Measurements from ENCODE around the gene NSFL1C. TPM values are rescaled to one million over a fixed set of nuclear protein-coding genes. Genes with fewer than 3 reads are reported as not detected.

Gene NSFL1C
- total and polyA plus RNA-seq, 2 of the 4 experiments (the other 2 are of a cell fraction) = 33.0 to 40.3 TPM

DNA sequence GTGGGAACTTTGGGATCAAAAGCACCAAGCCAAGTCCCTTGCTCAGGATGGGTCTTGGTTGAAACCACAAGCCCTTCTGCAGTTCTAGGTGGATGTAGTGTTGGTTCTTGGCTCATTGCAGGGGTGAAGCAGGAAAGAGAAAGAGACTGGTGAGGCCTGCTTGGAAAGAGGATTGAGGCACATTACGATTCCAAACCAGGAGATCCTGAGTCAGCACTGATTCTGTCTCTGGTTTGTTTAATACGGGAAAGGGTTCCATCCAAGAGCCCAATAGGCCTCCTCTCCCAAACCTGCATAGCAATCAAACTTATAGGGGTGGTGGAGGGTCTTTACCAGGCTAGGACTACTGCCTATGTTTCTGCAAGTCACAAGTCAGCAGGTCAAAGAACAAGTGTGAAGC, 24.3 kb downstream of the NSFL1C start:
- Histone ChIP-seq H3K9me3 (ENCODE audit: control insufficient read depth, insufficient read depth, low read length) (no peaks in the 10 kb centered on the region), H2AFZ (replicated peaks; ENCODE audit: low read length, poor library complexity) (no peak overlapping the region), H3K56ac (ENCODE audit: extremely low read depth, insufficient read depth, low read length) (no peak overlapping the region), H4K91ac (ENCODE audit: insufficient read depth, low read depth, low read length) (no peak overlapping the region), H2BK20ac (ENCODE audit: low read depth, low read length) (no peak overlapping the region), H3K14ac (replicated peaks; ENCODE audit: low read depth, low read length) (no peak overlapping the region), H4K8ac (ENCODE audit: low read depth in 2 of 2, low read length in 2 of 2) (no peak overlapping the region), H3K9me1 (ENCODE audit: insufficient read depth, low read length) (peaks cover 6% of the 10 kb centered on the region; the same call in 1 of the 2 replicates), H3K36me3 (ENCODE audit: control insufficient read depth, insufficient read depth, low read length) (peaks cover 48% of the 10 kb centered on the region), H3K18ac (ENCODE audit: low read depth, low read length) (no peak overlapping the region), H2AK9ac (replicated peaks; ENCODE audit: low read depth, low read length, poor library complexity) (no peak overlapping the region), H3K4ac (ENCODE audit: low read depth, low read length) (no peak overlapping the region), H3K4me2 (ENCODE audit: low read depth, low read length) (no peak overlapping the region), H3K27me3 (ENCODE audit: control insufficient read depth, insufficient read depth, low read length) (no peaks in the 10 kb centered on the region), H3K27ac (ENCODE audit: insufficient read depth, low read length) (no peak overlapping the region), H3K9ac (ENCODE audit: low read depth, low read length) (no peak overlapping the region), H3K23ac (ENCODE audit: low read depth, low read length) (no peak overlapping the region), H4K20me1 (ENCODE audit: insufficient read depth, low read length) (no peaks in the 10 kb centered on the region), H2AK5ac (ENCODE audit: low read depth, low read length) (no peak overlapping the region), H2BK120ac (ENCODE audit: low read depth, low read length) (no peak overlapping the region), H3K4me1 (ENCODE audit: control insufficient read depth, insufficient read depth, low read length) (no peaks in the 10 kb centered on the region), H3K79me1 (ENCODE audit: low read depth in 1 of 2, low read length in 2 of 2) (no peaks in the 10 kb centered on the region), H2BK5ac (ENCODE audit: low read depth, low read length, poor library complexity, severe bottlenecking) (no peak overlapping the region), H3K4me3 (ENCODE audit: insufficient read depth, low read depth, low read length) (no peak overlapping the region), H4K5ac (ENCODE audit: low read depth, low read length) (no peak overlapping the region), H2BK15ac (ENCODE audit: low read depth, low read length) (no peak overlapping the region)
- no peak for DNase-seq
- TF ChIP-seq MAZ (IDR thresholded peaks at IDR 0.05; ENCODE audit: borderline replicate concordance, low read depth, low read length) (no peak), RFX5 (IDR thresholded peaks at IDR 0.05; ENCODE audit: low read depth, low read length) (no peak), CEBPB (IDR thresholded peaks at IDR 0.05; ENCODE audit: low read depth, low read length) (no peak), RCOR1 (IDR thresholded peaks at IDR 0.05; ENCODE audit: insufficient replicate concordance, low read length) (no peak), MAFK (IDR thresholded peaks at IDR 0.05; ENCODE audit: low read depth, low read length) (no peak), FOS (IDR thresholded peaks at IDR 0.05; ENCODE audit: low read depth, low read length) (no peak), BHLHE40 (IDR thresholded peaks at IDR 0.05; ENCODE audit: low read depth, low read length) (no peak), MXI1 (IDR thresholded peaks at IDR 0.05; ENCODE audit: borderline replicate concordance, low read depth, low read length) (no peak), RAD21 (IDR thresholded peaks at IDR 0.05; ENCODE audit: low read length) (no peak), POLR2A (IDR thresholded peaks at IDR 0.05; ENCODE audit: low read depth, low read length) (no peak), CHD1 (IDR thresholded peaks at IDR 0.05; ENCODE audit: low read depth, low read length) (no peak)
- TF ChIP-seq, protein P1, sequence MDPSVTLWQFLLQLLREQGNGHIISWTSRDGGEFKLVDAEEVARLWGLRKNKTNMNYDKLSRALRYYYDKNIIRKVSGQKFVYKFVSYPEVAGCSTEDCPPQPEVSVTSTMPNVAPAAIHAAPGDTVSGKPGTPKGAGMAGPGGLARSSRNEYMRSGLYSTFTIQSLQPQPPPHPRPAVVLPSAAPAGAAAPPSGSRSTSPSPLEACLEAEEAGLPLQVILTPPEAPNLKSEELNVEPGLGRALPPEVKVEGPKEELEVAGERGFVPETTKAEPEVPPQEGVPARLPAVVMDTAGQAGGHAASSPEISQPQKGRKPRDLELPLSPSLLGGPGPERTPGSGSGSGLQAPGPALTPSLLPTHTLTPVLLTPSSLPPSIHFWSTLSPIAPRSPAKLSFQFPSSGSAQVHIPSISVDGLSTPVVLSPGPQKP (IDR thresholded peaks at IDR 0.05; ENCODE audit: borderline replicate concordance, low read depth, low read length) = no peak
- TF ChIP-seq, protein P2, sequence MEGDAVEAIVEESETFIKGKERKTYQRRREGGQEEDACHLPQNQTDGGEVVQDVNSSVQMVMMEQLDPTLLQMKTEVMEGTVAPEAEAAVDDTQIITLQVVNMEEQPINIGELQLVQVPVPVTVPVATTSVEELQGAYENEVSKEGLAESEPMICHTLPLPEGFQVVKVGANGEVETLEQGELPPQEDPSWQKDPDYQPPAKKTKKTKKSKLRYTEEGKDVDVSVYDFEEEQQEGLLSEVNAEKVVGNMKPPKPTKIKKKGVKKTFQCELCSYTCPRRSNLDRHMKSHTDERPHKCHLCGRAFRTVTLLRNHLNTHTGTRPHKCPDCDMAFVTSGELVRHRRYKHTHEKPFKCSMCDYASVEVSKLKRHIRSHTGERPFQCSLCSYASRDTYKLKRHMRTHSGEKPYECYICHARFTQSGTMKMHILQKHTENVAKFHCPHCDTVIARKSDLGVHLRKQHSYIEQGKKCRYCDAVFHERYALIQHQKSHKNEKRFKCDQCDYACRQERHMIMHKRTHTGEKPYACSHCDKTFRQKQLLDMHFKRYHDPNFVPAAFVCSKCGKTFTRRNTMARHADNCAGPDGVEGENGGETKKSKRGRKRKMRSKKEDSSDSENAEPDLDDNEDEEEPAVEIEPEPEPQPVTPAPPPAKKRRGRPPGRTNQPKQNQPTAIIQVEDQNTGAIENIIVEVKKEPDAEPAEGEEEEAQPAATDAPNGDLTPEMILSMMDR (conservative IDR thresholded peaks at IDR 0.05; ENCODE audit: low read depth, low read length) = no peak
- in situ Hi-C loops (cut with MboI; ENCODE audit: low sequenced_read_pairs) = loop anchor here (5.0 to 10.0 kb wide), 2 partner anchors 130 to 318 kb away; no protein-coding TSS in a partner anchor
- dilution Hi-C loops (cut with HindIII; ENCODE audit: low sequenced_read_pairs, unreplicated experiment) = no loop called here
- intact Hi-C loops (cut with micrococcal nuclease) = no loop called here
- ChIA-PET CTCF (no interaction called here), POLR2A (ENCODE audit: unreplicated experiment) (no interaction called here)
- WGBS, 2 experiments (ENCODE audit: extremely low coverage in 2 of 2, insufficient read length in 1 of 2) = no CpG with 5 or more reads among the region's 2 CpGs
- no TSS peak for BruUV-seq (replicated peaks)
- no peak for ATAC-seq (ENCODE audit: low read depth)
